ENCODE data around the gene MYH16.
"Not testable (repeated sequence)": the region's sequence is repeated elsewhere in the genome, so short reads cannot be mapped to it uniquely, and the experiment has no call there.

Gene MYH16

DNA sequence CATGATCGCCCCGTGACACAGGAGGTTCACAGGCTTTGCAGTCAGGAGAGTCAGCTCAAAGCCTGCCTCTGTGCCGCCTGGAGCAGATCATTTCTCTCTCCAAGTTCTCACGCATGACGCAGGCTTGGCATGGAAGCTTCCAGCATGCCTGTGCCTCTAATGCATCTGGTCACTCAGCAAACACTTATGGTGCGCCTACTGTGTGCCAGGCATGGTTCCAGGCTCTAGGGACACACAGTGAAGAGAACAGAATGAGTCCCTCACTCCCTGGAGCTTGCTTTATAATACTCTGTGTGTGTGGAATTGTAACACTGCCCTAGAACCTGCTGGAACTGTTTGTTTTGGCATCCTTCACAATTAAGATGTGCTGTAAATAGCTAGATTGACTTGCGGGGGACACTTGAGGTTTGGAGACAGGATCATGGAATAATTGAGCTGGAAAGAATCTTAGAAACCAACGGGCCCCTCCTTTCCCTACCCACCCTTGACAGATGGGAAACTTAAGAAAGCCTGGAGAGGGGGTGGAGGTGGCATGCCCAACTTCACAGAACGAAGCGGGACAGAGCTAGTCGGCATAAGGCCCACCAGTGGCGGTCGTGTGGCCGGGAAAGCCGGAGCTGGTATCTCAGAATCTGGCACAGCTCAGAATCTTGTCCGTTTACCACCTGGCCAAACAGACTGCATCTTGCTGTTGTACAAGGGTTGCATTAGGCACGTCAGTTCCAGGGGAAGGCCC, 4.6 kb upstream of the MYH16 start:
- DNase-seq (ENCODE audit: low spot score) = no peak
- in situ Hi-C loops (cut with MboI; ENCODE audit: low sequenced_read_pairs, unreplicated experiment) = no loop called here
- TF ChIP-seq, protein P1, sequence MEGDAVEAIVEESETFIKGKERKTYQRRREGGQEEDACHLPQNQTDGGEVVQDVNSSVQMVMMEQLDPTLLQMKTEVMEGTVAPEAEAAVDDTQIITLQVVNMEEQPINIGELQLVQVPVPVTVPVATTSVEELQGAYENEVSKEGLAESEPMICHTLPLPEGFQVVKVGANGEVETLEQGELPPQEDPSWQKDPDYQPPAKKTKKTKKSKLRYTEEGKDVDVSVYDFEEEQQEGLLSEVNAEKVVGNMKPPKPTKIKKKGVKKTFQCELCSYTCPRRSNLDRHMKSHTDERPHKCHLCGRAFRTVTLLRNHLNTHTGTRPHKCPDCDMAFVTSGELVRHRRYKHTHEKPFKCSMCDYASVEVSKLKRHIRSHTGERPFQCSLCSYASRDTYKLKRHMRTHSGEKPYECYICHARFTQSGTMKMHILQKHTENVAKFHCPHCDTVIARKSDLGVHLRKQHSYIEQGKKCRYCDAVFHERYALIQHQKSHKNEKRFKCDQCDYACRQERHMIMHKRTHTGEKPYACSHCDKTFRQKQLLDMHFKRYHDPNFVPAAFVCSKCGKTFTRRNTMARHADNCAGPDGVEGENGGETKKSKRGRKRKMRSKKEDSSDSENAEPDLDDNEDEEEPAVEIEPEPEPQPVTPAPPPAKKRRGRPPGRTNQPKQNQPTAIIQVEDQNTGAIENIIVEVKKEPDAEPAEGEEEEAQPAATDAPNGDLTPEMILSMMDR (IDR thresholded peaks at IDR 0.05; ENCODE audit: borderline replicate concordance, control extremely low read depth, extremely low read depth, insufficient read depth, missing control alignments) = no peak

DNA sequence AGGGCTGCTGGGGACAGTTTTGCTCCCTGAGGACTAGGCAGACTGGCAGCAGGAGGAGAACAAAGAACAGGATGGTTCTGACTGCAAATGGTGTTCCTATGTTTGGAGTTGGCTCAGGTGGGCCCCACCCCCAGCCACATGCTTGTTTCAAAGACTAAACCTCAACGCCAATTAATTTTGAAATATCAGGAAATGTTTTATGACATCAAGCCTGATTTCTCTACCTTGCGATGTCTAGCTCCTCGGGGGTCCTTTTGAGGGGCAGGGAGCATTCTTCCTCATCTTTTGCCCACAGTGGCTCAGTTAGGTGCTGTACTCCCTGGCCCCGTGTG, 4.1 kb upstream of the MYH16 start:
- in situ Hi-C loops (cut with MboI; ENCODE audit: low sequenced_read_pairs, unreplicated experiment) = no loop called here
- TF ChIP-seq, protein P1 (IDR thresholded peaks at IDR 0.05; ENCODE audit: borderline replicate concordance, control extremely low read depth, extremely low read depth, insufficient read depth, missing control alignments) = no peak
- no peak for DNase-seq (ENCODE audit: low spot score)

DNA sequence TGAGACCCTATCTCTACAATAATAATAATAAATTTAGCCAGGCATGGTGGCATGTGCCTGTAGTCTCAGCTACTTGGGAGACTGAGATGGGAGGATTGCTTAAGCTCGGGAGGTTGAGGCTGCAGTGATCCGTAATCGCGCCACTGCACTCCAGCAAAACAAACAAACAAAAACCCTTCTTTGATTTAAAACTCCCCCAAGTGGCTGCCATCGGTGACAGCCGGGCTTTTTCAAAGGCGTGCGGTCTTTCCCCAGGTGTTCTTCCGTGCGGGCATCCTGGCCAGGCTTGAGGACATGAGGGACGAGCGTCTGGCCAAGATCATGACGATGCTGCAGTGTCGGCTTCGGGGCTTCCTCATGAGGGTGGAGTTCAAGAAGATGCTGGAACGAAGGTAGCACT, 1.9 kb upstream of the MYH16 start:
- no peak for DNase-seq (ENCODE audit: low spot score)
- TF ChIP-seq, protein P1 (IDR thresholded peaks at IDR 0.05; ENCODE audit: borderline replicate concordance, control extremely low read depth, extremely low read depth, insufficient read depth, missing control alignments) = no peak
- in situ Hi-C loops (cut with MboI; ENCODE audit: low sequenced_read_pairs, unreplicated experiment) = no loop called here

DNA sequence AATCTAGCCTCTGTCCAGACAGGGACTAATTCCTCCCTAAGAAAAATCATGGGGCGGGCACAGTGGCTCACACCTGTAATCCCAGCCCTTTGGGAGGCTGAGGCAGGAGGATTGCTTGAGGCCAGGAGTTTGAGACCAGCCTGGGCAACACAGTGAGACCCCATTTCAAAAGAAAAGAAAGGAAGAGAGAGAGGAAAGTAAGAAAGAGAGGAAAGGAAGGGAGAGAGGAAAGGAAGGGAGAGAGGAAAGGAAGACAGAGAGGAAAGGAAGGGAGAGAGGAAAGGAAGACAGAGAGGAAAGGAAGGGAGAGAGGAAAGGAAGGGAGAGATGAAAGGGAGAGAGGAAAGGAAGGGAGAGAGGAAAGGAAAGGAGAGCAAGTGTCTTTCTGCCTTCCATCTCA, 922 bp downstream of the MYH16 start:
- in situ Hi-C loops (cut with MboI; ENCODE audit: low sequenced_read_pairs, unreplicated experiment); DNase-seq (ENCODE audit: low spot score): not testable (repeated sequence)

DNA sequence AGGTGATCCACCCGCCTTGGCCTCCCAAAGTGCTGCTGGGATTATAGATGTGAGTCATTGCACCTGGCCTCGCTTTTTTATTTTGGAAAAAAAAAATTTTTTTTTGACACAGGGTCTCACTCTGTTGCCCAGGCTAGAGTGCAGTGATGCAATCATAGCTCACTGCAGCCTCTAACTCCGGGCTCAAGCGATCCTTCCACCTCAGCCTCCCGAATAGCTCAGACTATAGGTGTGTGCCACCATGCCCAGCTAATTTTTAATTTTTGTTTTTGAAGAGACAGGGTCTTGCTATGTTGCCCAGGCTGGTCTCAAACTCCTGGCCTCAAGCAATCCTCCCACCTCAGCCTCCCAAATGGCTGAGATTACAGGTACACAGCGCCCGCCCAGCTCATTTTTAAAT, 2.3 kb downstream of the MYH16 start:
- in situ Hi-C loops (cut with MboI; ENCODE audit: low sequenced_read_pairs, unreplicated experiment); DNase-seq (ENCODE audit: low spot score): not testable (repeated sequence)

DNA sequence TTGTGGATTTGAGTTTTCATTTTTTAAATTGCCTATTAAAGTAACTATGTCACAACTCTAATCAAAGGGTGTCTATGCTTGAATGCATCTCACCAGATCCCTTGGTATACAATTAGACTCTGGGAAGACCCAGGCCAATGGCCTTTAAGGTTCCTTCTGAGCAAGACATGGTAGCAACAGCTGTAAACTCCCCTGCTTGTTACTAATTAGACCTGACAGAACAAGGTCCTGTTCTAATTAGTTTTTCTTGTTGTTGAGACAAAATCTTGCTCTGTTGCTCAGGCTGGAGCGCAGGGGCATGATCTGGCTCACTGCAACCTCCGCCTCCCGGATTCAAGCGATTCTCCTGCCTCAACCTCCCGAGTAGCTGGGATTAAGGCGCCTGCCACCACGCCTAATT, 2.9 kb downstream of the MYH16 start:
- in situ Hi-C loops (cut with MboI; ENCODE audit: low sequenced_read_pairs, unreplicated experiment) = no loop called here
- TF ChIP-seq, protein P1 (IDR thresholded peaks at IDR 0.05; ENCODE audit: borderline replicate concordance, control extremely low read depth, extremely low read depth, insufficient read depth, missing control alignments) = no peak
- no peak for DNase-seq (ENCODE audit: low spot score)

DNA sequence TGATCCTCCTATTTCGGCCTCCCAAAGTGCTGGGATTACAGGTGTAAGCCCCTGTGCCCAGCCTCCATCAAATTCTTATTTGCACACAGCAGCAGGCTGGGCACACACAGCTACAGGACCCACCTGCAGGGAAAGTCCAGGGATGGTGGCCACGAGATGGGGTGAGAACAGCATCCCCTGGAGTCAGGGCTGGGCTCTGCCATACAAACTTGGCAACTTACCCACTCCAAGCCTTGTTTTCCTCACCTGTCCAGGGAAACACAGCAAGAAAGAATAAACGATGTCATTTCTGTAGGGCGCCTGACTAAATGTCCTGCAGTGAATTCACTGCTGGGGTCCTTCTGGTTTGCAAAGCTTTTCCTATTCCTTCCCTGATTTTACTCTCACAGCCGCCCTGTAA, 5.5 kb downstream of the MYH16 start:
- DNase-seq (ENCODE audit: low spot score) = no peak
- TF ChIP-seq, protein P1 (IDR thresholded peaks at IDR 0.05; ENCODE audit: borderline replicate concordance, control extremely low read depth, extremely low read depth, insufficient read depth, missing control alignments) = no peak
- in situ Hi-C loops (cut with MboI; ENCODE audit: low sequenced_read_pairs, unreplicated experiment) = no loop called here

DNA sequence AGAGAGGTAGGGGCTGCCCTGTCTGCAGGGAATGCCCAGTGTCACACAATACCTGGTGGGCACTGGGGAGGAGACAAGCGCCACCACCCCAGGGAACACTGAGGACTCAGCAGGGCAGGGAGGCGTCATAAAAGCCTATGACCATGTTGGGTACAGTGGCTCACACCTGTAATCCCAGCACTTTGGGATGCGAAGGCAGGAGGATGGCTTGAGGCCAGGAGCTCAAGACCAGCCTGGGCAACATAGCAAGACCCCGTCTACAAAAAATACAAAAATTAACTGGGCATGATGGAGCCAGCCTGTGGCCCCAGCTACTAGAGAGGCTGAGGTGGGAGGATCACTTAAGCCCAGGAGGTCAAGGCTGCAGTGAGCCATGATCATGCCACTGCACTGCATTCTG, 11.5 kb downstream of the MYH16 start:
- DNase-seq (ENCODE audit: low spot score); in situ Hi-C loops (cut with MboI; ENCODE audit: low sequenced_read_pairs, unreplicated experiment): not testable (repeated sequence)
